Activated T-cell treated with anti-CD3 and anti-CD28 coated beads for 24 hours (primary cell): ENCODE measurements around the gene SF3B1.
"Not testable (repeated sequence)": the region's sequence is repeated elsewhere in the genome, so short reads cannot be mapped to it uniquely, and the experiment has no call there.

ENCODE experiments used
- DNase-seq: peaks from one replicate; pipeline ENCODE4 v3.0.0-alpha.2; 2020; ENCODE audit warnings: low read depth

The SF3B1 gene

GRCh38 chr2:197379918-197380309 lies 54.9 kb downstream of the SF3B1 start:
- DNase-seq: not testable (repeated sequence)

- not testable (repeated sequence) for DNase-seq
Measured at GRCh38 chr2:197379308-197379917, 55.4 kb downstream of the SF3B1 start.

- DNase-seq: peak; percentile 53
Measured at GRCh38 chr2:197378494-197379307, 56.1 kb downstream of the SF3B1 start.

- DNase-seq: no peak
Measured at GRCh38 chr2:197378086-197378485, 56.7 kb downstream of the SF3B1 start.

GRCh38 chr2:197377670-197378069 lies 57.2 kb downstream of the SF3B1 start:
- DNase-seq: no peak

GRCh38 chr2:197372592-197372991 lies 62.2 kb downstream of the SF3B1 start:
- no peak for DNase-seq

- not testable (repeated sequence) for DNase-seq
Measured at GRCh38 chr2:197370664-197371063, 64.2 kb downstream of the SF3B1 start.

- no peak for DNase-seq
Measured at GRCh38 chr2:197369933-197370320, 64.9 kb downstream of the SF3B1 start.

- DNase-seq: no peak
Measured at GRCh38 chr2:197369228-197369932, 65.4 kb downstream of the SF3B1 start.

GRCh38 chr2:197368412-197368811 lies 66.4 kb downstream of the SF3B1 start:
- no peak for DNase-seq

GRCh38 chr2:197363998-197364397 lies 70.8 kb downstream of the SF3B1 start:
- DNase-seq: no peak

- DNase-seq: no peak
Measured at GRCh38 chr2:197360744-197361156, 74.1 kb downstream of the SF3B1 start.

GRCh38 chr2:197359859-197360258 lies 75.0 kb downstream of the SF3B1 start:
- no peak for DNase-seq

GRCh38 chr2:197358931-197359330 lies 75.9 kb downstream of the SF3B1 start:
- DNase-seq: no peak

GRCh38 chr2:197357986-197358385 lies 76.8 kb downstream of the SF3B1 start:
- no peak for DNase-seq

GRCh38 chr2:197356136-197356535 lies 78.7 kb downstream of the SF3B1 start:
- DNase-seq: no peak

- no peak for DNase-seq
Measured at GRCh38 chr2:197354169-197354558, 80.7 kb downstream of the SF3B1 start.

GRCh38 chr2:197353393-197354168 lies 81.2 kb downstream of the SF3B1 start:
- no peak for DNase-seq

GRCh38 chr2:197349699-197350098 lies 85.1 kb downstream of the SF3B1 start:
- DNase-seq: no peak

- no peak for DNase-seq
Measured at GRCh38 chr2:197348721-197349360, 86.0 kb downstream of the SF3B1 start.

GRCh38 chr2:197345846-197346370 lies 88.9 kb downstream of the SF3B1 start:
- DNase-seq: no peak
